Ovary (tissue), 3 donors: ENCODE measurements around the gene FAM210A.

Source experiments
- CTCF ChIP-seq, 3 donors: fragments of 450-650 bp in 2 of 3; fragments of 200-600 bp in 1 of 3; IDR thresholded peaks; one replicate each; pipeline versions ENCODE4 v1.5.1 to v1.8.0; 2016 to 2022; ENCODE audit warnings: antibody characterized with exemption in 3 of 3, mild to moderate bottlenecking in 1 of 3
- EP300 ChIP-seq: sonication (generic); formaldehyde crosslinking; IDR thresholded peaks from one replicate; pipeline ENCODE4 v1.6.1; 2017; ENCODE audit warnings: antibody characterized with exemption
- POLR2A ChIP-seq: fragments of 450-650 bp; IDR thresholded peaks from one replicate; pipeline ENCODE4 v1.6.1; 2017; ENCODE audit warnings: antibody characterized with exemption, mild to moderate bottlenecking, moderate library complexity
- donor health status: DM: no; HTN: no; CAD: no.

GRCh38 chr18:13625355-13625754, 101.0 kb downstream of the FAM210A start:
- TF ChIP-seq EP300 (no peak), CTCF (IDR thresholded peaks at IDR 0.05) (no peak), POLR2A (no peak)
